HAP-1 (cell line): ENCODE results near the gene SHFL.

Source experiments
- DNase-seq, 2 experiments: peaks; one replicate each; pipeline ENCODE4 v3.0.0-alpha.2; 2016 to 2020; ENCODE audit warnings: low spot score in 2 of 2
- H3K27me3 ChIP-seq: fragments of 250-450 bp; sonication (Bioruptor Pico); 2 replicates; pipeline ENCODE4 v1.5.1; 2020; ENCODE audit warnings: low read depth, mild to moderate bottlenecking, moderate library complexity
- H3K36me3 ChIP-seq: fragments of 250-450 bp; sonication (Bioruptor Pico); replicated peaks from 2 replicates; pipeline ENCODE4 v1.5.1; 2020; ENCODE audit warnings: mild to moderate bottlenecking
- H3K4me1 ChIP-seq: fragments of 250-450 bp; sonication (Bioruptor Pico); 2 replicates; pipeline ENCODE4 v1.5.1; 2020; ENCODE audit warnings: mild to moderate bottlenecking
- H3K4me3 ChIP-seq: fragments of 250-450 bp; sonication (Bioruptor Pico); 2 replicates; pipeline ENCODE4 v1.5.1; 2020; ENCODE audit warnings: mild to moderate bottlenecking, moderate library complexity
- H3K9me3 ChIP-seq: fragments of 250-450 bp; sonication (Bioruptor Pico); 2 replicates; pipeline ENCODE4 v1.5.1; 2020; ENCODE audit warnings: mild to moderate bottlenecking, moderate library complexity
- in situ Hi-C: fragments of 300-500 bp; cut with MboI; formaldehyde crosslinking; loops from 3 replicates; pipeline ENCODE4 v1.14.3; 2020; ENCODE audit warnings: low sequenced_read_pairs, inconsistent platforms, mixed read lengths

The SHFL gene

DNA sequence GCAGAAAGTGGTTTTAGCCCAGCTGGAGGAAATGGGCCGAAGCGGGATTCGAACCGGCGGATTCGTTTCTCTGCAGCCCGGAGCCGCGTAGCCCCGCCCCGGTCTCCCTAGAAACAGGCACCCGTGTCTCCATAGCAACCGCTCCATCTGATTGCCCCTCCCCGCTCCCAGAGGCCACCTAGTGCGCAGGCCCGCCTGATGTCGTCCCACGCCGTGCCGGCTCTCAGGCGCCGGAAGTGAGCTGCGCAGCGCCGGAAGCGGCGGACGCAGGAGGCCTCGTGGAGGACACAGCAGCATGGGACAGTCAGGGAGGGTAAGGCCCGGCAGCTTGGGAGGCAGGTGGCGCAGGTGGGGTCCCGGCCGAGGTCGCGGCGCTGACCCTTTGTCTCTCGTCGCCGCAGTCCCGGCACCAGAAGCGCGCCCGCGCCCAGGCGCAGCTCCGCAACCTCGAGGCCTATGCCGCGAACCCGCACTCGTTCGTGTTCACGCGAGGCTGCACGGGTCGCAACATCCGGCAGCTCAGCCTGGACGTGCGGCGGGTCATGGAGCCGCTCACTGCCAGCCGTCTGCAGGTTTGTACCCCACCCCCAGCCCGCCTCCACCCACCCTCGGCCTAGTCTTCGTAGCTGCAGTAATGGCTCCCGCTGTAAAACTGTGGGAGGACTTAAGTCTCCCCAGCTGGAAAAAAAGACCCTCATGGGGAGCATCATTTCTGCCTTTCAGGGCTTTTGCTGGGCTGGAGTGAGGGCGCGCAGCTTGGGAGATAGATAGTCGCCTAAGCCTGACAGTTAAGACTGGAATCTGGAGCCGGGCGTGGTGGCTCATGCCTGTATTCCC, 20.2 kb downstream of the SHFL start, which contains the start of gene PPAN:
Gene PPAN (plus strand): TSS at position 263 of the 837 bp plus-strand sequence. CDS start 33 bp downstream, at position 296.
- Histone ChIP-seq H3K9me3 (no peaks in the 10 kb centered on the region), H3K36me3 (peaks cover 45% of the 10 kb centered on the region), H3K4me3 (peak within 1 kb of the TSS; percentile 85), H3K4me1 (peaks cover 5% of the 10 kb centered on the region), H3K27me3 (no peaks in the 10 kb centered on the region)
- in situ Hi-C loops, result loop anchor here (10.0 kb wide), 1 partner anchor 172 kb away; the partner anchor contains the start of gene OLFM2
- DNase-seq, result peak; percentile 99

GRCh38 chr19:10107254-10107653, 21.1 kb downstream of the SHFL start:
- H3K27me3 ChIP-seq, result no peaks in the 10 kb centered on the region
- H3K4me1 ChIP-seq, result peaks cover 5% of the 10 kb centered on the region
- H3K9me3 ChIP-seq, result no peaks in the 10 kb centered on the region
- in situ Hi-C loops, result loop anchor here (10.0 kb wide), 1 partner anchor 172 kb away; the partner anchor contains the start of gene OLFM2
- DNase-seq, result no peak
- peaks cover 50% of the 10 kb centered on the region for H3K36me3 ChIP-seq
- H3K4me3 ChIP-seq, result peak overlapping the region; percentile 85

DNA sequence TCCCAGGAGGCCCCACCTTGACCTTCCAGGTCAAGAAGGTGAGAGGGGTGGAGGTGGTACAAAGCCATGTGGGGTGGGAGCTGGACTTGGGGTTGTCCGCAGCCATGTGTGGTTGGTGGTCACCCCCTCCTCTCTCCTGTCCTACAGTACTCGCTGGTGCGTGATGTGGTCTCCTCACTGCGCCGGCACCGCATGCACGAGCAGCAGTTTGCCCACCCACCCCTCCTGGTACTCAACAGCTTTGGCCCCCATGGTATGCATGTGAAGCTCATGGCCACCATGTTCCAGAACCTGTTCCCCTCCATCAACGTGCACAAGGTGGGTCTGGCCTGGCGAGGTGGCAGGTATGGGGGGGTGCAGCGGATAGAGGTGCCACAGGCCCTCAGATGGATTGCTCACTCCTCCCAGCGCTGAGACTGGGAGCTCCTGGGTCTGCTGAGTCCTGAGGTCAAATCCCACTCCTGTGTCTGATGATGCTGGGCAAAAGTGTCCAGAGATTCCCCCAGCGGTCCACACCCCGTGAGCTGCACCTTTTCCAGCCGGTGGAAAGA, 21.8 kb downstream of the SHFL start:
- Histone ChIP-seq H3K4me3 (peak overlapping the region; percentile 85; the same call in 1 of the 2 replicates), H3K27me3 (no peaks in the 10 kb centered on the region), H3K36me3 (peaks cover 50% of the 10 kb centered on the region), H3K4me1 (peaks cover 5% of the 10 kb centered on the region), H3K9me3 (no peaks in the 10 kb centered on the region)
- in situ Hi-C loops, result loop anchor here (10.0 kb wide), 1 partner anchor 173 kb away; the partner anchor contains the start of gene OLFM2
- no peak for DNase-seq

- in situ Hi-C loops, result loop anchor here (10.0 kb wide), 1 partner anchor 175 kb away; the partner anchor contains the start of gene OLFM2
- Histone ChIP-seq H3K36me3 (peaks cover 59% of the 10 kb centered on the region), H3K4me1 (peaks cover 5% of the 10 kb centered on the region), H3K4me3 (no peak overlapping the region), H3K9me3 (no peaks in the 10 kb centered on the region), H3K27me3 (no peaks in the 10 kb centered on the region)
- no peak for DNase-seq
Observed at GRCh38 chr19:10109528-10109927, 23.4 kb downstream of the SHFL start.

- in situ Hi-C loops, result no loop called here
- Histone ChIP-seq H3K4me1 (peaks cover 5% of the 10 kb centered on the region), H3K36me3 (peaks cover 65% of the 10 kb centered on the region), H3K4me3 (no peak overlapping the region), H3K9me3 (no peaks in the 10 kb centered on the region), H3K27me3 (no peaks in the 10 kb centered on the region)
- no peak for DNase-seq
Observed at GRCh38 chr19:10110076-10110971, 24.2 kb downstream of the SHFL start.

DNA sequence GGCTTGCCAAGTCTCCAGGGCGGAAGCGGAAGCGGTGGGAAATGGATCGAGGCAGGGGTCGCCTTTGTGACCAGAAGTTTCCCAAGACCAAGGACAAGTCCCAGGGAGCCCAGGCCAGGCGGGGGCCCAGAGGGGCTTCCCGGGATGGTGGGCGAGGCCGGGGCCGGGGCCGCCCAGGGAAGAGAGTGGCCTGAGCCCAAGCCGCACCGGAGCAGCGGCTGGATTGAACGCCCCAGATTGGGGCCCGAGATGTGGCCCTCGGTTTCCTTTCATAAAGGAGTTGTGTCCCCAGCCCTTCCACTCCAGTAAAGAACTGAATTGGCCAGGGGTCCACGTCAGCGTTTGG, 24.8 kb downstream of the SHFL start:
- in situ Hi-C loops, result no loop called here
- Histone ChIP-seq H3K4me1 (peaks cover 5% of the 10 kb centered on the region), H3K9me3 (no peaks in the 10 kb centered on the region), H3K36me3 (peaks cover 72% of the 10 kb centered on the region), H3K4me3 (no peak overlapping the region), H3K27me3 (no peaks in the 10 kb centered on the region)
- no peak for DNase-seq

- H3K9me3 ChIP-seq, result no peaks in the 10 kb centered on the region
- peaks cover 5% of the 10 kb centered on the region for H3K4me1 ChIP-seq
- no peaks in the 10 kb centered on the region for H3K27me3 ChIP-seq
- no peak within 1 kb of the TSS for H3K4me3 ChIP-seq
- no peak for DNase-seq
- in situ Hi-C loops, result no loop called here
- peaks cover 76% of the 10 kb centered on the region for H3K36me3 ChIP-seq
Observed at GRCh38 chr19:10111405-10111811, 25.3 kb downstream of the SHFL start, which contains the start of gene P2RY11. TSS of gene P2RY11 (plus strand) at chr19:10111693. CDS start at chr19:10111722, 29 bp downstream.

DNA sequence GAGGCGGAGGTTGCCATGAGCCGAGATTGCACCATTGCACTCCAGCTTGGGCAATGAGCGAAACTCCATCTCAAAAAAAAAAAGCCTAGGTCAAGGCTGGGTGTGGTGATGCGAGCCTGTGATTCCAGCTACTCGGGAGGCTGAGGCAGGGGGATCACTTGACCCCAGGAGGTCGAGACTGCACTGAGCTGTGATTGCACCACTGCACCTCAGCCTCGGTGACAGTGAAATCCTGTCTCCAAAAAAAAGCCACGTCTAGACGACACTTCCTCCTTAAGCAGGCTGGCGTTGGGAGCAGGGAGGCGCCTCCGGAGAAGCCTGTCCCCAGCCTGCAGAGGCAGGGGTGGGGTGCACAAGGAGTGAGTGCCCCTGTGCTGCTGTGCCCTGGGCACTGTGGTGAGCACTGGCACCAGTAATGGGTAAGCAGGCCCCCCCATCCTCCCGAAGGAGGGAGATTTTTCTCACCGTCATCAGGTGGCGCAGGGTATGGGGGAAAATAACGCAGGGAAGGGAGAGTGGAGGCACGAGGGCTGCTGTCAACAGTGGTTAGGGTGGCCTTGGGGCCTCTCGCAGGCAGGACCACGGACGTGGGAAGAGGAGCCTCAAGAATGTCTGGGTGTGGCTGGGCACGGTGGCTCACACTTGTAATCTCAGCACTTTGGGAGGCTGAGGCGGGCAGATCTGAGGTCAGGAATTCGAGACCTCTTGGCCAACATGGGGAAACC, 26.1 kb downstream of the SHFL start:
- Histone ChIP-seq H3K4me3 (no peak overlapping the region), H3K36me3 (peaks cover 80% of the 10 kb centered on the region)

DNA sequence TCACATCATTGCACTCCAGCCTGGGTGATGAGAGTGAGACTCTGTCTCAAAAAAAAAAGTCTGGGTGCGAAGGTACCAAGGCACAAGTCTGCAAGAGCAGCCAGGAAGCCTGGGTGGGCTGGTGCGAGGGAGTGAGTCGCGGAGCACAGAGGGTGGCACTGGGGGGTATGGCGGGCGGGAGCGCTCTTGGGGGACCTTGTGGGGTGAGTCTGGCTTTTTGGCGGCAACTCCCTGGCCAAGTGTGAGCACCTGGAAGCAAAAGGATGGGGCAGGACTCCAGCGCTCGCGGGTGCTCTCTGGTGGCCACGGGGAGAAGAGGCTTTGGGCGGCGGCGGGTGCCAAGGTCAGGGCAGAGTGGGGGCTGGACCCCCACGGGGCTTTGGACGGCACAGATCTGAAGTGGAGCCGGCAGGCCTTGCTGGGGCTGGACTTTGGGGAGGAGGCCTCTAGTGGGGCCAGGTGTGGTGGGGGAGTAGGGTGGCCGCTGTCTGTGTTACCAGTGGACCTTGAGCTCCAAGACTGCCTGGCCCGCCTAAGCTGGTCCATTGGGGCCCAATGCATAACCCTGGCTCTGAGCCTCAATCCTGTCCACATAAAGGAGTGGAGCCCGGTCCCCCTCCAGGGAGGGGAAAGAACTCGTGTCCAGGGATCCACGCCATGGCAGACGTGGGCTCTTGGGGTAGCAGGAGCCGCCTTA, 26.9 kb downstream of the SHFL start:
- H3K36me3 ChIP-seq, result peaks cover 80% of the 10 kb centered on the region
- in situ Hi-C loops, result no loop called here
- no peak overlapping the region for H3K4me3 ChIP-seq
- no peaks in the 10 kb centered on the region for H3K27me3 ChIP-seq
- no peaks in the 10 kb centered on the region for H3K4me1 ChIP-seq
- H3K9me3 ChIP-seq, result no peaks in the 10 kb centered on the region
- peak in 1 of 2 experiments; percentile 84 for DNase-seq

More for the DNA sequence above, 26.1 kb downstream of the SHFL start:
- DNase-seq, result no peak
- Histone ChIP-seq H3K4me1 (peaks cover 3% of the 10 kb centered on the region), H3K9me3 (no peaks in the 10 kb centered on the region), H3K27me3 (no peaks in the 10 kb centered on the region)
- in situ Hi-C loops, result no loop called here

GRCh38 chr19:10113592-10113963, 27.5 kb downstream of the SHFL start:
- in situ Hi-C loops, result no loop called here
- Histone ChIP-seq H3K4me1 (no peaks in the 10 kb centered on the region), H3K9me3 (no peaks in the 10 kb centered on the region), H3K27me3 (no peaks in the 10 kb centered on the region), H3K4me3 (no peak overlapping the region), H3K36me3 (peaks cover 80% of the 10 kb centered on the region)
- peak in 1 of 2 experiments; percentile 44 for DNase-seq

DNA sequence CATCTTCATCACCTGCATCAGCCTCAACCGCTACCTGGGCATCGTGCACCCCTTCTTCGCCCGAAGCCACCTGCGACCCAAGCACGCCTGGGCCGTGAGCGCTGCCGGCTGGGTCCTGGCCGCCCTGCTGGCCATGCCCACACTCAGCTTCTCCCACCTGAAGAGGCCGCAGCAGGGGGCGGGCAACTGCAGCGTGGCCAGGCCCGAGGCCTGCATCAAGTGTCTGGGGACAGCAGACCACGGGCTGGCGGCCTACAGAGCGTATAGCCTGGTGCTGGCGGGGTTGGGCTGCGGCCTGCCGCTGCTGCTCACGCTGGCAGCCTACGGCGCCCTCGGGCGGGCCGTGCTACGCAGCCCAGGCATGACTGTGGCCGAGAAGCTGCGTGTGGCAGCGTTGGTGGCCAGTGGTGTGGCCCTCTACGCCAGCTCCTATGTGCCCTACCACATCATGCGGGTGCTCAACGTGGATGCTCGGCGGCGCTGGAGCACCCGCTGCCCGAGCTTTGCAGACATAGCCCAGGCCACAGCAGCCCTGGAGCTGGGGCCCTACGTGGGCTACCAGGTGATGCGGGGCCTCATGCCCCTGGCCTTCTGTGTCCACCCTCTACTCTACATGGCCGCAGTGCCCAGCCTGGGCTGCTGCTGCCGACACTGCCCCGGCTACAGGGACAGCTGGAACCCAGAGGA, 28.0 kb downstream of the SHFL start:
- Histone ChIP-seq H3K9me3 (no peaks in the 10 kb centered on the region), H3K36me3 (peaks cover 75% of the 10 kb centered on the region), H3K4me3 (no peak overlapping the region), H3K4me1 (no peaks in the 10 kb centered on the region), H3K27me3 (no peaks in the 10 kb centered on the region)
- in situ Hi-C loops, result no loop called here
- DNase-seq, result peak in 1 of 2 experiments; percentile 52
